ENCODE measurements around the gene PCGF6. TPM values are rescaled to one million over a fixed set of nuclear protein-coding genes. Genes with fewer than 3 reads are reported as not detected.
"Not testable (repeated sequence)": the region's sequence is repeated elsewhere in the genome, so short reads cannot be mapped to it uniquely, and the experiment has no call there.

The PCGF6 gene
- polyA plus RNA-seq, 1 donor (not counting 4 experiments of a cell fraction or from before 2014, with no cell fraction given), result 11.1 TPM

DNA sequence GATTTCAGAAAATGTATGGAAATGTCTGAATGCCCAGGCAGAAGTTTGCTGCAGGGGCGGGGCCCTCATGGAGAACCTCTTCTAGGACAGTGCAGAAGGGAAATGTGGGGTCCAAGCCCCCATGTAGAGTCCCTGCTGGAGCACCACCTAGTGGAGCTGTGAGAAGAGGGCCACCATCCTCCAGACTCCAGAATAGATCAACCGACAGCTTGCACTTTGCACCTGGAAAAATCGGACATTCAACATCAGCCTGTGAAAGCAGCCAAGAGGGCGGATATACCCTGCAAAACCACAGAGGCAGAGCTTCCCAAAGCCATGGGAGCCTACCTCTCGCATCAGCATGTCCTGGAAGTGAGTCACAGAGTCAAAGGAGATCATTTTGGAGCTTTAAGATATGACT lies 91.0 kb downstream of the PCGF6 start:
- no peak overlapping the region for H2AFZ ChIP-seq (ENCODE audit: control insufficient read depth, low read length)
- H3K4me3 ChIP-seq (ENCODE audit: control insufficient read depth in 2 of 3, extremely low read depth in 1 of 3, insufficient read depth in 2 of 3, low read depth in 1 of 3, low read length in 3 of 3), result no peak overlapping the region
- no peak overlapping the region for H3K9ac ChIP-seq (ENCODE audit: control insufficient read depth, extremely low read depth, insufficient read depth, low read length)
- no peaks in the 10 kb centered on the region for H3K79me2 ChIP-seq (ENCODE audit: control insufficient read depth, insufficient read depth, low read length)
- dilution Hi-C loops (cut with MboI; ENCODE audit: extremely low pct_ligation_motif_present, low sequenced_read_pairs), result no loop called here
- H3K36me3 ChIP-seq (ENCODE audit: control insufficient read depth in 2 of 2, extremely low read depth in 1 of 2, insufficient read depth in 2 of 2, low read length in 2 of 2), result no peaks in the 10 kb centered on the region
- no peak for TF ChIP-seq EZH2 (IDR thresholded peaks at IDR 0.05; ENCODE audit: low read length)
- TF ChIP-seq, protein P1, sequence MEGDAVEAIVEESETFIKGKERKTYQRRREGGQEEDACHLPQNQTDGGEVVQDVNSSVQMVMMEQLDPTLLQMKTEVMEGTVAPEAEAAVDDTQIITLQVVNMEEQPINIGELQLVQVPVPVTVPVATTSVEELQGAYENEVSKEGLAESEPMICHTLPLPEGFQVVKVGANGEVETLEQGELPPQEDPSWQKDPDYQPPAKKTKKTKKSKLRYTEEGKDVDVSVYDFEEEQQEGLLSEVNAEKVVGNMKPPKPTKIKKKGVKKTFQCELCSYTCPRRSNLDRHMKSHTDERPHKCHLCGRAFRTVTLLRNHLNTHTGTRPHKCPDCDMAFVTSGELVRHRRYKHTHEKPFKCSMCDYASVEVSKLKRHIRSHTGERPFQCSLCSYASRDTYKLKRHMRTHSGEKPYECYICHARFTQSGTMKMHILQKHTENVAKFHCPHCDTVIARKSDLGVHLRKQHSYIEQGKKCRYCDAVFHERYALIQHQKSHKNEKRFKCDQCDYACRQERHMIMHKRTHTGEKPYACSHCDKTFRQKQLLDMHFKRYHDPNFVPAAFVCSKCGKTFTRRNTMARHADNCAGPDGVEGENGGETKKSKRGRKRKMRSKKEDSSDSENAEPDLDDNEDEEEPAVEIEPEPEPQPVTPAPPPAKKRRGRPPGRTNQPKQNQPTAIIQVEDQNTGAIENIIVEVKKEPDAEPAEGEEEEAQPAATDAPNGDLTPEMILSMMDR (optimal IDR thresholded peaks at IDR 0.05 in 1 of 3, IDR thresholded peaks at IDR 0.05 in 1 of 3, conservative IDR thresholded peaks at IDR 0.05 in 1 of 3; ENCODE audit: extremely low read depth in 1 of 3, insufficient read depth in 2 of 3, low read length in 3 of 3), result no peak
- DNase-seq (ENCODE audit: low read depth, low spot score) (no peak), FAIRE-seq (no peak)
- no peaks in the 10 kb centered on the region for H3K9me1 ChIP-seq (ENCODE audit: control insufficient read depth, extremely low read depth, insufficient read depth, low read length)
- H3K27ac ChIP-seq (ENCODE audit: control insufficient read depth, insufficient read depth, low read length), result no peak overlapping the region
- no peaks in the 10 kb centered on the region for H3K9me3 ChIP-seq (ENCODE audit: control insufficient read depth, low read depth, low read length)
- no peaks in the 10 kb centered on the region for H3K27me3 ChIP-seq (ENCODE audit: control insufficient read depth, extremely low read depth, insufficient read depth, low read length)
- no peaks in the 10 kb centered on the region for H4K20me1 ChIP-seq (ENCODE audit: control insufficient read depth, extremely low read depth, insufficient read depth, low read length)
- peaks cover 6% of the 10 kb centered on the region for H3K4me1 ChIP-seq (ENCODE audit: control insufficient read depth, extremely low read depth, insufficient read depth, low read length)
- H3K4me2 ChIP-seq (ENCODE audit: control insufficient read depth, extremely low read depth, insufficient read depth, low read depth, low read length), result no peak overlapping the region

DNA sequence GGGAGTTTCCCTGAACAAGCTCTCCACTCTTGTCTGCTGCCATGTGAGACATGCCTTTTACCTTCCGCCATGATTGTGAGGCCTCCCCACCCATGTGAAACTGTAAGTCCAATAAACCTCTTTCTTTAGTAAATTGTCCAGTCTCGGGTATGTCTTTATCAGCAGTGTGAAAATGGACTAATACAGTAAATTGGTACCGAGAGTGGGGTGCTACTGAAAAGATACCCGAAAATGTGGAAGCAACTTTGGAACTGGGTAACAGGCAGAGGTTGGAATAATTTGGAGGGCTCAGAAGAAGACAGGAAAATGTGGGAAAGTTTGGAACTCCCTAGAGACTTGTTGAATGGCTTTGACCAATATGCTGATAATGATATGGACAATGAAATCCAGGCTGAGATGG lies 92.0 kb downstream of the PCGF6 start:
- H3K4me2 ChIP-seq (ENCODE audit: control insufficient read depth, extremely low read depth, insufficient read depth, low read depth, low read length); H3K9me1 ChIP-seq (ENCODE audit: control insufficient read depth, extremely low read depth, insufficient read depth, low read length); dilution Hi-C loops (cut with MboI; ENCODE audit: extremely low pct_ligation_motif_present, low sequenced_read_pairs); H3K9me3 ChIP-seq (ENCODE audit: control insufficient read depth, low read depth, low read length); FAIRE-seq; DNase-seq (ENCODE audit: low read depth, low spot score); H3K4me3 ChIP-seq (ENCODE audit: control insufficient read depth in 2 of 3, extremely low read depth in 1 of 3, insufficient read depth in 2 of 3, low read depth in 1 of 3, low read length in 3 of 3); H3K36me3 ChIP-seq (ENCODE audit: control insufficient read depth in 2 of 2, extremely low read depth in 1 of 2, insufficient read depth in 2 of 2, low read length in 2 of 2); H3K79me2 ChIP-seq (ENCODE audit: control insufficient read depth, insufficient read depth, low read length); H3K27ac ChIP-seq (ENCODE audit: control insufficient read depth, insufficient read depth, low read length); H3K9ac ChIP-seq (ENCODE audit: control insufficient read depth, extremely low read depth, insufficient read depth, low read length); H2AFZ ChIP-seq (ENCODE audit: control insufficient read depth, low read length); H4K20me1 ChIP-seq (ENCODE audit: control insufficient read depth, extremely low read depth, insufficient read depth, low read length); H3K27me3 ChIP-seq (ENCODE audit: control insufficient read depth, extremely low read depth, insufficient read depth, low read length): not testable (repeated sequence)
- H3K4me1 ChIP-seq (ENCODE audit: control insufficient read depth, extremely low read depth, insufficient read depth, low read length), result peaks cover 11% of the 10 kb centered on the region

DNA sequence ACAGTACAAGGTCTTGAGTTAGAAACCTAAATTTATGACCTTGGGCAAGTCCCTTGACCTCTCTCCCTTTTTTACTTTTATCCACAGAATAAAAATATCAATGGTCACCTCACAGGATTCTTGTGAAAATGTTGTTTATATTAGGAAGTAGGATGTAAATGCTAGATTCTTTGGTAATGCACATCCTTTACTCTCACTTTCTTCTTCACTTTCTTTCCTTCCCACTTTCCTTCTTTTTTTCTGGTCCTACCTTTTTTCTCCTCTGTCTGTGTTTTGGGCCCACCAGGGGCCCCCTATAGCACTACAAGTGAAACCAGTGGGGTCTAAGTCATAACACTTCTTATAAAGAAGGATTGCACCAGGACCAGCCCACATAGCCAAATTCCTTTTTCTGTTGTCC lies 93.1 kb downstream of the PCGF6 start:
- H3K27me3 ChIP-seq (ENCODE audit: control insufficient read depth, extremely low read depth, insufficient read depth, low read length), result no peaks in the 10 kb centered on the region
- dilution Hi-C loops (cut with MboI; ENCODE audit: extremely low pct_ligation_motif_present, low sequenced_read_pairs), result no loop called here
- H4K20me1 ChIP-seq (ENCODE audit: control insufficient read depth, extremely low read depth, insufficient read depth, low read length), result no peaks in the 10 kb centered on the region
- H2AFZ ChIP-seq (ENCODE audit: control insufficient read depth, low read length), result no peak overlapping the region
- H3K9me1 ChIP-seq (ENCODE audit: control insufficient read depth, extremely low read depth, insufficient read depth, low read length), result no peaks in the 10 kb centered on the region
- DNase-seq (ENCODE audit: low read depth, low spot score) (no peak), FAIRE-seq (no peak)
- no peak overlapping the region for H3K4me3 ChIP-seq (ENCODE audit: control insufficient read depth in 2 of 3, extremely low read depth in 1 of 3, insufficient read depth in 2 of 3, low read depth in 1 of 3, low read length in 3 of 3)
- H3K27ac ChIP-seq (ENCODE audit: control insufficient read depth, insufficient read depth, low read length), result no peak overlapping the region
- H3K9ac ChIP-seq (ENCODE audit: control insufficient read depth, extremely low read depth, insufficient read depth, low read length), result no peak overlapping the region
- no peaks in the 10 kb centered on the region for H3K9me3 ChIP-seq (ENCODE audit: control insufficient read depth, low read depth, low read length)
- H3K4me2 ChIP-seq (ENCODE audit: control insufficient read depth, extremely low read depth, insufficient read depth, low read depth, low read length), result no peak overlapping the region
- H3K4me1 ChIP-seq (ENCODE audit: control insufficient read depth, extremely low read depth, insufficient read depth, low read length), result peaks cover 11% of the 10 kb centered on the region
- TF ChIP-seq, protein P1 (optimal IDR thresholded peaks at IDR 0.05 in 1 of 3, IDR thresholded peaks at IDR 0.05 in 1 of 3, conservative IDR thresholded peaks at IDR 0.05 in 1 of 3; ENCODE audit: extremely low read depth in 1 of 3, insufficient read depth in 2 of 3, low read length in 3 of 3), result no peak
- no peak for TF ChIP-seq EZH2 (IDR thresholded peaks at IDR 0.05; ENCODE audit: low read length)
- no peaks in the 10 kb centered on the region for H3K79me2 ChIP-seq (ENCODE audit: control insufficient read depth, insufficient read depth, low read length)
- no peaks in the 10 kb centered on the region for H3K36me3 ChIP-seq (ENCODE audit: control insufficient read depth in 2 of 2, extremely low read depth in 1 of 2, insufficient read depth in 2 of 2, low read length in 2 of 2)

All from keratinocyte (primary cell).